GM18511 (cell line): ENCODE data around the gene NCOA5.
"Not testable (repeated sequence)": the region's sequence is repeated elsewhere in the genome, so short reads cannot be mapped to it uniquely, and the experiment has no call there.

Source experiments
- ATAC-seq: cut with Tn5 transposase; IDR thresholded peaks from one replicate; pipeline ENCODE4 v1.9.1; 2021; ENCODE audit warnings: mild to moderate bottlenecking, moderate library complexity; ENCODE audit not compliant: unreplicated experiment

The NCOA5 gene

DNA sequence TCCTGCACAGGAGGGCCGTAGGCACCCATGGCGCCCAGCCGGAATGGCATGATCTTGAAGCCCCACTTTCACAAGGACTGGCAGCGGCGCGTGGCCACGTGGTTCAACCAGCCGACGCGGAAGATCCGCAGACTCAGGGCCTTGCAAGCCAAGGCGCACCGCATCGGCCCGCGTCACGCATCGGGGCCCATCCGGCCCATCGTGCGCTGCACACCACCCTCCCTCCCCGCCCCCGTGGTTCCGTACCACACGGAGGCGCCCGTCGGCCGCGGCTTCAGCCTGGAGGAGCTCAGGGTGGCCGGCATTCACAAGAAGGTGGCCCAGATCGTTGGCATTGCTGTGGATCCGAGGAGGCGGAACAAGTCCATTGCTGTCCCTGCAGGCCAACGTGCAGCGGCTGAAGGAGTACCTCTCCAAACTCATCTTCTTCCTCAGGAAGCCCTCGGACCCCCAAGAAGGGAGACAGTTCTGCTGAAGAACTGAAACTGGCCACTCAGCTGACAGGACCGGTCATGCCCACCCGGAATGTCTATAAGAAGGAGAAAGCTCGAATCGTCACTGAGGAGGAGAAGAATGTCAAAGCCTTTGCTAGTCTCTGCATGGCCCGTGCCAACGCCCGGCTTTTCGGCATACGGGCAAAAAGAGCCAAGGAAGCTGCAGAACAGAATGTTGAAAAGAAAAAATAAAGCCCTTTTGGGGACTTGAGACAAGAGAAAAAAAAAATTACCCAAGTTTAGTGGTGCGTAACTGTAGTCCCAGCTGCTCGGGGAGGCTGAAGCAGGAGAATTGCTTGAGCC is 9.9 kb upstream of the NCOA5 start:
- peak; percentile 51 for ATAC-seq

DNA sequence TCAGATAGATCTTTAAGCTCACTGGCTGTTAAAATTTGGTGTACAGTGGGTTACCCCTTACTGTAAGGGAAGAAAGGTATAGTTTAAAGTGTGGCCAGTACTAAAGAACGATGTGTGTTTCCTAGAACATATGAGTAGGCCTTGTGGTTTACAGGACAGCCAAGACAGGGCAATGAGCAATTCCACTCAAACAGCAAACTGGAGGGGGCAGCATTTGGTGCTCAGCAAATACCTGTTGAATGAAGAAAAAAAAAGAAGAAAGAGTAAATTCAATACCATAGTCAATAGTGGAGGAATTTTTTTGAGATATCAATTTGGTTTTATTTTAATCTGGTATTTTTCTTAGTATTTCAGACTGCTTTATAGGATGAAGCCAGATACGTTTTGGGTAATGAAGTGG is 3.8 kb upstream of the NCOA5 start:
- no peak for ATAC-seq

- ATAC-seq: not testable (repeated sequence)
These were observed 2.1 kb upstream of the NCOA5 start for GRCh38 chr20:46091622-46092535.

GRCh38 chr20:46089167-46089416 is 670 bp downstream of the NCOA5 start:
- peak; percentile 49 for ATAC-seq

GRCh38 chr20:46088409-46089166 is 1.2 kb downstream of the NCOA5 start:
- no peak for ATAC-seq

DNA sequence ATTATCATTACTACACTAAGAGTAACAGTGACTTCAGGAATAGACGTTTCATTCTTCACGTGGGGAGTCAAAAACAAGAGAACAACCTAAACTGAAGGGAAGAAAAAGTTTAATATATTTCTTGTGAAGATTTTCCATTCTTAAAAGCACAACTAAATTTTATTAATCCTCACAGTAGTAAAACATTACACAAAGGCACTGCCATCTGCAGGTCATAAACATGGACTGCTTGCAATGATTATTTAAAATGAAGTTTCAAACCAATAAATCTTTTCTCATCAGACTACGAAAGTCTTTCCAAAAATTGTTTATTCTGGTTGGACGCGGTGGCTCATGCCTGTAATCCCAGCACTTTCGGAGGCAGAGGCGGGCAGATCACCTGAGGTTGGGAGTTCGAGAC is 2.6 kb downstream of the NCOA5 start:
- ATAC-seq: no peak

GRCh38 chr20:46085179-46085851 is 4.4 kb downstream of the NCOA5 start:
- no peak for ATAC-seq

DNA sequence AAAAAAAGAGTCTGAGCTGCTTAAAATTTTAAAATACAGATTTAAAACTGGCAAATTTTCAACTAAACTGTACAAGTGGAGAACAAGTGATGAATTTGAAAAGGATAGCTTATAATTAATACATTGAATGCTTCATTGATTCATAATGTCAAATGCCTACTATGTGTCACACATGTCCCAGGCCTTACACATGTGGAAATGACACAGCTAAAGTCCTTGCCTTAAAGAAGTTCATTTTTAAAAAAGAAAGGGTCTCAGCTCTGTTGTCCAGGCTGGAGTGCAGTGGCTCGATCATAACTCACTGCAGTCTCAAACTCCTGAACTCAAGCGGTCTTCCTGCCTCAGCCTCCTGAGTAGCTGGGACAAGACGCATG is 5.0 kb downstream of the NCOA5 start:
- ATAC-seq: no peak

GRCh38 chr20:46083531-46084061 is 6.2 kb downstream of the NCOA5 start:
- ATAC-seq: no peak

DNA sequence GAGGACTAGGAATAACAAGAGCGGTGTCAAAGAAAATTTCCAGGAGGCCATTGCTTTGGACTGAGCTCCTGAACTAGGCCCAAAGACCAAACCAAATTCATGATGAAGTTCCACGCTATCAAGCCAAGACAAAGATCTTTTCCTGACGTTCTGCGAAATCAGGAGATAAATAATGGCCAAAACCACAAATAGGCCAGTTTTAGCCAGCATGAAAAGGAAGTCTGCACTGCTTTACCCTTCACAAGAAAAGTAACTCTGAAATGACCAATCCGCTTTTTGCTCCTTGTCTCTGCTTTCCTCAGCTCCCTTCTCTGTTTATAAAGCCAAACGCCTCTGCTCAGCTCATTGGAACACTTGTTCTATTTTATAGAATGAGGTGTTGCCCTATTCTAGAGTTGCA is 6.7 kb downstream of the NCOA5 start:
- ATAC-seq: no peak

- ATAC-seq: no peak
These were observed 8.7 kb downstream of the NCOA5 start for GRCh38 chr20:46081074-46081473.

DNA sequence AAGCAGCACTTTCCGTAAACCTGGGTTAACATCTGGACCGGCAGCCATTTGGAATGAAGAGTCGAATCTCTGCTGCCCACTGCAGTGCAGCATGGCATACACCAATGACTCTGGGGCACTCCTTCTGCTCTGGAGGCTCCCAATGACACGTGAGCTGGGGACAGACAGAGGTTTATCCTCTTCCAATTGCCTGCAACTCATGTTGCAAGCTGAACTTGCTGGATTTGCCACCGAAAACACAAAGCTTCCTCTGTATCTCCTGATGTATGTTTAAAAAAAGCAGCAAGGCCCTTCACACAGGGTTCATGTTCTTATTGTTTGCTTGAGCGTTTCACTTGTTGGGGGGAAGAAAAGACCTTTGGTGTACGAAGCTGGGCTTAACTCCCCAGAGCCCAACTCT is 10.8 kb downstream of the NCOA5 start:
- ATAC-seq: no peak

DNA sequence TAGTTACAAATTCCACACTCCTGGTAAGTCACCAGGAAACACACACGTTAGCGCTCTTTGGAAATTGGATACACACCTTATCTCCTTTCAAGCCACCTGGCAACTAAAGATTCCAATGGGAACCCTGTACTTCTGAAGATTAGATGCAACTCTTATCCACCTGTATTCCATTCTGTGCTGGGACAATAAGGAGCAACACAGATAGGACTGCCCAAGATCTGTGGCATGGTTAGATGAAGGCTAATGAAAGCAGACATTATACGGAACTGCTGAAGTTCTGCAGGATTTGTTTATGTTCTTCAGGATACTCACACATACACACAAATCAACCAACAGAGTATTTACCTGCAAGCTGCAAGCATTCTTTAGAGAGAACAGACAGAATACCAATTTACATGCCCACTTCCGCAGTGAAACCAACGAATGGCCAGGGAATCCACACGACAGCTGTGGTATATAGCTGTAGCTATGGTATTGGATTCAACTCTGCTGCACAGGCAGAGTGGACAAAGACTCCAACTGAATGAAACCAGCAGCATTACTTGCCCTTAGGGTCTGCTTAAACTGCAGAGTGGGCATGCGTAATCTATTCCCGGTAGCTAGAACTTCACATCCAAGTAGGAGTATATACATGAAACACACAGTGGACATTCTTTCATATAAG is 12.0 kb downstream of the NCOA5 start:
- ATAC-seq: no peak

DNA sequence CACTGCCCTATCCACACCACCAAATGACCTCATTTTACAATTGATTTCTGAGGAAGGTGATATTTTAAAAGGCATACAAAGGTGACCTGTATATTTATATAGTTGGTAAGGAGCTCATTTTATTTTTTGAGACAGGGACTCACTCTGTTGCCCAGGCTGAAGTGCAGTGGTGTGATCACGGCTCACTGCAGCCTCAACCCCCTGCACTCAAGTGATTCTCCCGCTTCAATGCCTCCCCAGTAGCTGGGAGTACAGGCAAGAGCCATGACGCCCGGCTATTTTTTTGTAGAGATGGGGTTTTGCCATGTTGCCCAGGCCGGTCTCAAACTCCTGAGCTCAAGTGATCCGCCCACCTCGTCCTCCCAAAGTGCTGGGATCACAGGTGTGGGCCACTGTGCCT is 13.0 kb downstream of the NCOA5 start:
- ATAC-seq: no peak

- ATAC-seq: no peak
These were observed 15.8 kb downstream of the NCOA5 start for GRCh38 chr20:46074006-46074405.

GRCh38 chr20:46073443-46073842 is 16.3 kb downstream of the NCOA5 start:
- ATAC-seq: no peak

GRCh38 chr20:46073024-46073423 is 16.7 kb downstream of the NCOA5 start:
- no peak for ATAC-seq

DNA sequence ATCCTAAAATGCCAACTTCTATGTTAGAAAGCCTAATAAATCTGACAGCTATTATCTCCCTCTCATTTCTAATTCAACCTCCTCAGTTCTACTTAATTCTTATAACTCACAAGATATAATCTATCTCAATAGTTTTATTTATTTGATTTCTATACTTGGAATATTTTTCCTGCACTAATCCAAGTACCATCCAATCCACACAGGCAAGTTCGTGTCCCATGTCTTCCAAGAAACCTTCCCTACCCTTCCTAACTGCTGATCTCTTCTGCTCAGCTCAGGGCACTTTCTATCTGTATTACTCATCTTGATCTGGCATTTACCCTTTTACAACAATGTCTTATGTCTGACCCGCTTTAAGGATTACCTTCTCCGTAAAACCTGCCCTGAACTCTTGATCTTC is 18.2 kb downstream of the NCOA5 start:
- ATAC-seq: no peak

DNA sequence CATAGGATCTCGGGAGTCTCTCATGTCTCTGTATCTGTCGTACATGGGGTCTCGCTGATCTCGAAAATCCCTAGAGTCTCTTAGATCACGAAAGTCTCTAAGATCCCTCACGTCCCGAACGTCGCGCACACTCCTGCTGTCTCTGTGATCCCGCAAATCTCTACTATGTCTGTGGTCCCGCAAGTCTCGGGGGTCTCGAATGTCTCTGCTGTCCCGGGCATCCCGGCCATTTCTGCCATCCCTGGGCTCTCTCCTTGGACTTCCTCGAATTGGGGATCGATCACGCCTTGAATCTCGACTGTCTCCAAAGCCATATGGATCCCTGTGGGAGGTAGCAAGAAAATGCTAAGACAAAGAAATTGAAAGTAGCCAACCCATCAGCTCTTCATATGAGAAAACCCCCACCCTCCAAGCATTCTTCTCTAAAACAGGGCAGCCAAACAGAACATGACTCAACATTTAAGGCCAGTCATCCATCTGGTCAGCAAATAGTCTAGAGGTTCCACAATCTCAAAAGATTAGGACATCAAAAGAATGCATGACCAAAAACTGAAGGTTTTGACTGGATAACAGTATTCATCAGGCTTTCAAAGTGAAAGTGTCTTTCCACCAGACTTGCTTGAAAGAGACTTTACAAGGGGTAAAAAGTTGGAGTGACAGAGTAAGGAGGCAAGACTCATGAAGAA is 19.4 kb downstream of the NCOA5 start:
- ATAC-seq: no peak

DNA sequence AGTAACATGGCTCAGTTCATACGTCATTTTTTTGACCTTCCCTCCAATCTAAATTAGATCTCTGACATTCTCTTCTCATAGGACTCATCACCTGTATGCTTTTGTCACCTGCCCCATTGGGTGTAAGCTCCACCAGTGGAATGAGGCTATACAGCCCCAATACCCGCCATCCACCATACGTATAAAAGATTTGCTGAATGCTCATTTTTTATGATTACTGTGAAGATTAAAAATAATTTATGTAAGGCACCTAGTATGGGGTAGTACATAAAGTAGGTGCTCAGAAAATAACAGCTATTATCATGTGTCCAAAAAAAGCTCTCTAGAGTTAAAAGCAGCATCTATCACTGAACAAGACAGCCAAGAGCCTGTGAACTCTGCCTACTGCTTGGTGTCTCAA is 24.1 kb downstream of the NCOA5 start:
- no peak for ATAC-seq
